DND-41 (cell line): ENCODE data around the gene PLA2G2E.

Experiments used
- EZH2 ChIP-seq: IDR thresholded peaks from 3 replicates; pipeline ENCODE4 v1.6.1; 2012; ENCODE audit warnings: borderline replicate concordance, low read depth, mild to moderate bottlenecking, moderate library complexity, low read length, inconsistent platforms; ENCODE audit not compliant: severe bottlenecking
- TF ChIP-seq, protein P1 (sequence below): IDR thresholded peaks from 2 replicates; pipeline ENCODE4 v1.5.1; 2012; ENCODE audit warnings: borderline replicate concordance, low read length, moderate library complexity, mild to moderate bottlenecking; ENCODE audit not compliant: poor library complexity, severe bottlenecking; ENCODE audit errors: extremely low read depth

DNA sequence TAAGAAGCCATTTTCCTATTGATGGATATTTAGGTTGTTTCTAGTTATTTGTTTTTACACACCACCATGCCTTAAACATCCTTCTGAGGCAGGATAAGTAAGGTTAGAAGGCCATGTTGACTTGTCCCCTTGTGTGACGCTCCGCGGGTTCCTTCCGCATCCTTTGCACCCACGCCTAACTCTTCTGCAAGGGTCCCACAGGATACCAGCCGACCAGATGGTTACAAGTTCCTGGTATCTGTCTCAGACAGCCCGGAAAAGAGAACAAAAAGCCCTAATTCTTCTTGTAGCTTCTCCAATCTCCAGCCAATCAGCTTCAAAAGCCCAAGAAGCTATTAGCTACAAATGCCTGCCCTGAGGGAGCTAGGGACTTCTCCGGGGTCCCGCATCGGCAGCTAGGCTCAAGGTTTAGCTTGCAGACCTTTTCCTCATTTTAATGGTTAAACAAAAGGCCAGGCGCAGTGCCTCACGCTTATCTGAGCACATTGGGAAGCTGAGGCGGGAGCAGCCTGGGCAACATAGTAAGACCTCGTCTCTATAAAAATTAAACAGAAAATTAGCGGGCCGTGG lies 46.2 kb downstream of the PLA2G2E start:
- TF ChIP-seq, protein P1, sequence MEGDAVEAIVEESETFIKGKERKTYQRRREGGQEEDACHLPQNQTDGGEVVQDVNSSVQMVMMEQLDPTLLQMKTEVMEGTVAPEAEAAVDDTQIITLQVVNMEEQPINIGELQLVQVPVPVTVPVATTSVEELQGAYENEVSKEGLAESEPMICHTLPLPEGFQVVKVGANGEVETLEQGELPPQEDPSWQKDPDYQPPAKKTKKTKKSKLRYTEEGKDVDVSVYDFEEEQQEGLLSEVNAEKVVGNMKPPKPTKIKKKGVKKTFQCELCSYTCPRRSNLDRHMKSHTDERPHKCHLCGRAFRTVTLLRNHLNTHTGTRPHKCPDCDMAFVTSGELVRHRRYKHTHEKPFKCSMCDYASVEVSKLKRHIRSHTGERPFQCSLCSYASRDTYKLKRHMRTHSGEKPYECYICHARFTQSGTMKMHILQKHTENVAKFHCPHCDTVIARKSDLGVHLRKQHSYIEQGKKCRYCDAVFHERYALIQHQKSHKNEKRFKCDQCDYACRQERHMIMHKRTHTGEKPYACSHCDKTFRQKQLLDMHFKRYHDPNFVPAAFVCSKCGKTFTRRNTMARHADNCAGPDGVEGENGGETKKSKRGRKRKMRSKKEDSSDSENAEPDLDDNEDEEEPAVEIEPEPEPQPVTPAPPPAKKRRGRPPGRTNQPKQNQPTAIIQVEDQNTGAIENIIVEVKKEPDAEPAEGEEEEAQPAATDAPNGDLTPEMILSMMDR = no peak
- no peak for TF ChIP-seq EZH2
